ENCODE results near the gene RPS14.
"Not testable (repeated sequence)": the region's sequence is repeated elsewhere in the genome, so short reads cannot be mapped to it uniquely, and the experiment has no call there.

The RPS14 gene

DNA sequence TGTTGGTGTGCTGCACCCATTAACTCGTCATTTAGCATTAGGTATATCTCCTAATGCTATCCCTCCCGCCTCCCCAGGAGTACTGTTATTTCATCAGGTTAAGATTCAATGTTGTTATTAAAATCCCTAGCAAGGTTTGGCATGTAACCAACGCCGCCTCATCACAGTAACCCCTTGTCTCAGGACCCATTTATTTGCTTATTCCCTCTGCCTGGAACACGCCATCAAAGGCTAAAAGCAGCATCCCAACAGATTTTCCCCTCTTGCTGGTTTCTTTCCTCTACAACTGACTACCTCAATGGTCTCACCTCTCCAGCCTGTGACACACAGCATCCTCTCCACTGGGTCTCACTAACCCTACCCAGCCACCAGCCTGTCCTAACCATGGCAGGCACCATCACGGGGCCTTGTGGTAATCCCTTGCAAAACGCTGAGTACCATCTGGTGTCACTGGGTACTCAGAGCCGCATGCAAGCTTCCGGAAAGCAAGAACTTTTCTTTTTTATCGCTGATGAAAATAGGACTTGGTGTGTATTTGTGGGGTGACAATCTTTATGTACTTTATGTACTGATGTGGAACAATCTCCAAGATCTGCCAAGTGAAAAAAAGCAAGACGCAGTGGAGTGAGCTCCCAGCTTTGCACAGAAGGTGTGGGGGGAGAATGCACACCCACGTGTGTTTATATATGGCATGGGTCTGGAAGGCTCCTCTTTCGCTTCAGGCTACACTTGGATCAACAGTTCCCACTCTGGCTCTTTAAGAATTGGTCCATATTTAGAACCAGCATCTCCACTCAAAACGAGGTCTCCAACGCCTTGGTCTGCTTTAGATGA, 6.1 kb downstream of the RPS14 start:
- DNase-seq: peak; percentile 48

DNA sequence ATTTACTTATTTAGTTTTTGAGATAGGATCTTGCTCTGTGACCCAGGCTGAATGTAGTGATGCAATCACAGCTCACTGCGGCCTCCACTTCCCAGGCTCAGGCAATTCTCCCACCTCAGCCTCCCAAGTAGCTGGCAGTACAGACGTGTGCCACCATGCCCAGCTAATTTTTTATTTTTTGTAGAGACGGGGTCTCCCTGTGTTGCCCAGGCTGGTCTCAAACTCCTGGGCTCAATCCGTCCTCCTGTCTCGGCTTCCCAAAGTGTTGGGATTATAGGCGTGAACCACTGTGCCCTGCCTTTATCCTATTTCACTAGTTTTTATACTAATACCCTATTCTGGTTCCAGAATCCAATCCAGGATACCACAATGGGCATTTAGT, 6.8 kb downstream of the RPS14 start:
- no peak for DNase-seq

DNA sequence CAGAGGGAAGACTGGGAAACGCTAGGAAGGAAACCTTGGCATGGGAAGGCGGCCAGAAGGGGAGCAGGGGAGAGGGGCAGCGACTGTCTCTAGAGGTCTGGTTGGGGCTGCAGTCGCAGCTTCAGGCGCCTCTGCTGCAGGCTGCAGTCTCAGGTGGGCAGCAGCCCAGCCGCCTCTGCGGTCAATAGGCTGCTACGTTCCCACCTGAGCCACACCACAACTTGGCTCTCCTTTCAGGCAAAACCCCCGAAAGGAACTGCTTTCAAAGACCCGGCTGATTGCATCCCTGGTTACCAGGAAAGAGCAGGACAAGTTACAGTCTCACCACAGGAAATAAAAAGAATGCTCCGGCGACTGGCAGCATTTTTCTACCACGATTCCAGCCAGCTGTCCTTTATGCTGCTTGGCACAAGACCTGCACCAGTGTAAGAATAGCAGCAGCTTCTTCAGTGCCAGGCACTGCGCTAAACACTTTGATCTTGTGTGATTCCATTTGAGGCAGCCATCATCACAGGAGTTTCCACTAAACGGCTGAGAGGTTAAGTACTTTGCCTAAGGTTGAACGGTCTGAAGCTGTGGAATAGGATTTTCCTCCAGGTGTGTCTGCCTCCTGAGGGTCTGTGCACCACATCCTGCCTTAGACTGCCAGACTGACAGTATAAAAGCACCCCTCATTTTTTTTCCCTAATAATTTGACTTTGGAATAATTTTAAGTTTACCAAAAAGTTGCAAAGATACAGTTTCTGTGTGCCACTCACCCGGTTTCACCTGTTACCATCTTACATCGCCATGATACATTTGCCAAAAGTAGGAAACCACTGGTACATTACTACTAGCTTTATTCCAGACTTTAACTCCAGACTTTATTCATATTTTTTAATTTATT, 7.5 kb downstream of the RPS14 start:
- peak; percentile 44 for DNase-seq

DNA sequence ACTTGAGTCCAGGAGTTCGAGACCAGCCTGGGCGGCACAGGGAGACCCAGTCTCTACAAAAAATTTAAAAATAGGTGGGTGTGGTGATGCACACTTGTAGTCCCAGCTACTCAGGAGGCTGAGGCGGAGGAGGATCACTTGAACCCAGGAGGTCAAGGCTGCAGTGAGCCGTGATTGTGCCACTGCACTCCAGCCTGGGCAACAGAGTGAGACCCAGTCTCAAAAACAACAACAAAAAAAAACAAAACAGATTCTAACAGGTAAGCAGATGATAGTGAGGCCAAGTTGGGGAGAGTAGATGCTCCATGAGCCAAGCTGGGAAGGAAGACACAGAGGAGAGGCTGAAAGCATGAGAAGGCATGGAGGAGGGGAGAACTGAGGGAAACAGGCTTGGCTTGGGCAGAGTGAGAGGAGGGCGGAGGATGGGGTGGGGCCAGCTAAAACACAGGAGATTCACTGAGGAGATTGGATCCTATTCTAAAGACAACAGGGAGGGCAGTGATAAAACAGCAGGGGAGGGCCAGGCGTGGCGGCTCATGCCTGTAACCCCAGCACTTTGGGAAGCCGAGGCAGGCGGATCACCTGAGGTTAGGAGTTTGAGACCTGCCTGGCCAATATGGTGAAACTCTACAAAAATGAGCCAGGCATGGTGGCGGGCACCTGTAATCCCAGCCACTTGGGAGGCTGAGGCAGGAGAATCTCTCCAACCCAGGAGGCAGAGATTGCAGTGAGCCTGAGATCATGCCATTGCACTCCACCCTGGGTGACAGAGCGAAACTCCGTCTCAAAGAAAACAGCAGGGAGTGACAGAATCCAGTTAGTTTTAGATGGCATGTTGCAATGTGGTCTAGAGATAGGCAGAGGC, 8.4 kb downstream of the RPS14 start:
- no peak for DNase-seq

- DNase-seq: peak; percentile 66
Measured at GRCh38 chr5:150438873-150439546, 10.5 kb downstream of the RPS14 start.

DNA sequence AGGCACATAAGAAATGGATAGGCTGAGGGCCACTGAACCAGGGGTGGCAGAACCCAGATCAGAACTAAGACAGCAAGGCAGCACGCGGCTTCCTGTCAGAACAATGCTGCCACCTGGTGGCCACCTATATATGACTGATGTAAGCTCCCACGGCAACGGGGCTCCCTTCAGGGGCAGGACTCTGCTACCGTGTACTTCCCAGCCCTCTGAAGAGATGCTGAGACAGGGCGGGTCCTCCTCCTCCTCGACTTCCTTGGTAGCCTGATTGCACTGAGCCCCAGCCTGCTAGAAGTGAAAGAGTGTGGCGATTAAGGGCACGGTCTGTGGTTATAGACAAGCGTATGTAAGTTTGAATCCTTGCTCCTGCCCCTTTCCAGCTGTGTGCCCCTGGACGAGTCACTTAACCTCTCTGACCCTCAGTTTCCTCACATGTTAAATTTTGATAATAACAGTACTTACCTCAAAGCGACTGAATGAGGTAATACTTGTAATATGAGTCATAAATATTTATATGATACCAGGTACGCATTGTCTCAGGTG, 13.3 kb downstream of the RPS14 start:
- peak; percentile 94 for DNase-seq

GRCh38 chr5:150434464-150434863, 15.1 kb downstream of the RPS14 start:
- DNase-seq: no peak

GRCh38 chr5:150431574-150431973, 18.0 kb downstream of the RPS14 start:
- no peak for DNase-seq

DNA sequence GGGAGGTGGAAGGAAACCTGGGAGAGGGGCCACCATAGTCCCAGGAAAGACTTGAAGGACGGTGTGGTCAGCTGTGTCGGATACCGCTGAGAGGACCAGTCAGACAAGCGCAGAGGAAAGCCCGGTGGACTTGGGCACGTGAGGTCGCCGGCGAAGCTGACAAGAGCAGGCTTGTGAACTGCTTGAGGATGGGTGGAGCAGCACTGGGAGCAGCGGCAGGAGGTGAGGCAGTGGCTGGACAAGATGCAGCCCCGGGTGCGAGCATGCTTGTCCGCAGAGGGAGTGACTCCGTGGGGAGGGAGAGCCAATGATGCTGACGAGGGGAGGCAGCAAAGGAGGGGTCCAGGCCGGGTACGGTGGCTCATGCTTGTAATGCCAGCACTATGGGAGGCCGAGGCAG, 18.5 kb downstream of the RPS14 start:
- no peak for DNase-seq

DNA sequence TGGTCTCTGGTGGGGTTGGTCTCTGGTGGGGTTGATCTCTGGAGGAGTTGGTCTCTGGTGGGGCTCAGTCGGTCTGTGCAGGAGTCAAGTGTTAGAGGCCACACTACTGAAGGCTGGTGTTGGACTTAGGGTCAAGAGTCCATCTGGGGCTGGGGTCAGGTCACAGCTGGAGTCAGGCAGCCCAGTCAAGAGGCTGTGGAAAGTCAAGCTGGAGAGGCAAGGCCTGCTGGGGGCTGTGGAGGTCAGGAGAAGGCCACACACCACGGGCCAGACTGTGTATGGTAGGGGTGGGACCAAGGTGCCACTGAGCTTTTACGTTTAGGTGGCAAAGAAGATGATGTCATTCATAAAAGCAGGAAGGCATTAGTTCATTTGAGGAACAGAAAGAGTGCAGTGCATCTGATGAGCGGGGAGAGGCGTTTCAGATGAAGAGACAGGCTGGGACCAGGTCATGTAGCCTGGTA, 20.1 kb downstream of the RPS14 start:
- no peak for DNase-seq

- no peak for DNase-seq
Measured at GRCh38 chr5:150428978-150429377, 20.6 kb downstream of the RPS14 start.

DNA sequence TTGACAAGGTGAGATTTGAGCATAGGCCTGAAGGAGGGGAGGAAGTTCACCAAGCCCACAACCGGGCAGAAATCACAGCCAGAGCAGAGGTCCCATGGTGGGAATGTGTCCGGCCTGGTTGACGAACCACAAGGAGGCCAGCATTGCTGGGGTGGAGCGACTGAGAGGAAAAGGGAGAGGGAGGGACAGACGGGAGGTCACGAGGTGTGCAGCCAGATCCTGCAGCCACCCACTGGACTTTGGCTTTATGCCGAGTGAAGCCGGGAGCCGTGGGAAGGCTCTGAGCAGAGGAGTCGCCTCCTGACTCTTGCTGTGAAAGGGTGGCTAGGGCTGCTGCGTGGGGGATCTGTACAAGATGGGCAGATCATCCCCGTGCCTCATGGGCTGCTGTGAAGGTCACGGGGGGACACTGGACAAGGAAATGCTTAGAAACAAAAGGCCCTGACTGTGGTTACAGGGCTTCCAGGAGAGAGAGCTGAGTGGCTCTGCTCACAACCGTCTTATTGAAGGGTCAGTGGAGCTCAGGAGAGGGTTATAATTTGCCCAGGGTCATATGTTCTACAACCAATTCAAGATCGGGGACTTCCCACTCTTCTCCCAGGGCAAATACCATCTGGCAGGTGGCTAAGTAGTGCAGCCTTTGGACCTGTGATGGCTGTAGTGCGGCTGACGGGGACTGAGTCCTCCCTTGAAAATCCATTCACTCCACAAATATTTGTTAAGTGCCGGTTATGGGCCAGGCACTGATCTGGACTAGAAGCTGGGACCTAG, 21.2 kb downstream of the RPS14 start:
- peak; percentile 81 for DNase-seq

- not testable (repeated sequence) for DNase-seq
Measured at GRCh38 chr5:150426165-150426564, 23.4 kb downstream of the RPS14 start.

GRCh38 chr5:150422758-150423157, 26.8 kb downstream of the RPS14 start:
- no peak for DNase-seq

- no peak for DNase-seq
Measured at GRCh38 chr5:150422075-150422474, 27.5 kb downstream of the RPS14 start.

- no peak for DNase-seq
Measured at GRCh38 chr5:150419630-150420270, 29.8 kb downstream of the RPS14 start.

GRCh38 chr5:150413902-150414790, 35.4 kb downstream of the RPS14 start:
- DNase-seq: not testable (repeated sequence)

GRCh38 chr5:150413176-150413901, 36.2 kb downstream of the RPS14 start:
- no peak for DNase-seq

Data from DMS53 (cell line).